Measurements from ENCODE around the gene FAM171A1. TPM values are rescaled to one million over a fixed set of nuclear protein-coding genes. Genes with fewer than 3 reads are reported as not detected.
A peak's percentile ranks its signal among the peaks of the same experiment; 100 is the strongest.

Gene FAM171A1
- total and polyA plus RNA-seq, 2 experiments from 2014 or later, result 24.4 to 29.5 TPM

DNA sequence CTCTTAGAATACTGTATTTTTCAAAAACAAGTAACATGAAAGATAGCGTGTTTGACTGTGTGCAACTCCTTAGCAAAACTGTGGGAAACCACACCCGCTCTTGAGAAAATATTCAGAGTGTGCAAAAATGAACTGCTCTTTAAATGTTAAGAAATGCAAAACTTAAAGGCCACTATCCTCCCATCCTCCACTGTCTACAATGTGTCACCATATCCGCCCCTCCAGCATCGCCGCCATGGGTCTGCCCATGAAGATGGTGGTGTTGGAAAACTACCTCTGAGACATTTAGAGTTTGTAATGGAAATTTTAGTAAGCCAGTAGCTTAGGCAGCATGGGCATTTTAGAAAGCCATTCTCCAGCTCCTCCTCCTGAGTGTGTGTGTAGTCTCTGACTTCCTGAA is 182.5 kb downstream of the FAM171A1 start:
- no peaks in the 10 kb centered on the region for H3K79me2 ChIP-seq
- no peak overlapping the region for H3K27ac ChIP-seq
- H3K4me2 ChIP-seq, result no peak overlapping the region
- H2AFZ ChIP-seq, result no peak overlapping the region
- no peak overlapping the region for H3K4me3 ChIP-seq
- H3K27me3 ChIP-seq, result no peaks in the 10 kb centered on the region
- H3K9me3 ChIP-seq (ENCODE audit: low read depth), result no peaks in the 10 kb centered on the region
- H4K20me1 ChIP-seq (ENCODE audit: insufficient read depth, poor library complexity, severe bottlenecking), result no peaks in the 10 kb centered on the region
- DNase-seq (ENCODE audit: low spot score), result no peak
- TF ChIP-seq EZH2 (IDR thresholded peaks at IDR 0.05; ENCODE audit: borderline replicate concordance) (no peak), EZH2phosphoT487 (IDR thresholded peaks at IDR 0.05; ENCODE audit: low read depth, severe bottlenecking, unreplicated experiment) (no peak)
- TF ChIP-seq, protein P1, sequence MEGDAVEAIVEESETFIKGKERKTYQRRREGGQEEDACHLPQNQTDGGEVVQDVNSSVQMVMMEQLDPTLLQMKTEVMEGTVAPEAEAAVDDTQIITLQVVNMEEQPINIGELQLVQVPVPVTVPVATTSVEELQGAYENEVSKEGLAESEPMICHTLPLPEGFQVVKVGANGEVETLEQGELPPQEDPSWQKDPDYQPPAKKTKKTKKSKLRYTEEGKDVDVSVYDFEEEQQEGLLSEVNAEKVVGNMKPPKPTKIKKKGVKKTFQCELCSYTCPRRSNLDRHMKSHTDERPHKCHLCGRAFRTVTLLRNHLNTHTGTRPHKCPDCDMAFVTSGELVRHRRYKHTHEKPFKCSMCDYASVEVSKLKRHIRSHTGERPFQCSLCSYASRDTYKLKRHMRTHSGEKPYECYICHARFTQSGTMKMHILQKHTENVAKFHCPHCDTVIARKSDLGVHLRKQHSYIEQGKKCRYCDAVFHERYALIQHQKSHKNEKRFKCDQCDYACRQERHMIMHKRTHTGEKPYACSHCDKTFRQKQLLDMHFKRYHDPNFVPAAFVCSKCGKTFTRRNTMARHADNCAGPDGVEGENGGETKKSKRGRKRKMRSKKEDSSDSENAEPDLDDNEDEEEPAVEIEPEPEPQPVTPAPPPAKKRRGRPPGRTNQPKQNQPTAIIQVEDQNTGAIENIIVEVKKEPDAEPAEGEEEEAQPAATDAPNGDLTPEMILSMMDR (IDR thresholded peaks at IDR 0.05; ENCODE audit: poor library complexity), result no peak
- H3K36me3 ChIP-seq (replicated peaks; ENCODE audit: insufficient read depth, low read depth), result no peaks in the 10 kb centered on the region
- no peaks in the 10 kb centered on the region for H3K9me2 ChIP-seq (replicated peaks; ENCODE audit: insufficient read depth)
- no peaks in the 10 kb centered on the region for H3K4me1 ChIP-seq (ENCODE audit: insufficient read depth)
- 95% methylated on average over 5 of the region's 5 CpGs for WGBS (ENCODE audit: low lambda C conversion rate, missing lambda C conversion rate)

GRCh38 chr10:15183689-15184481 is 187.2 kb downstream of the FAM171A1 start:
- H3K4me1 ChIP-seq (ENCODE audit: insufficient read depth), result peaks cover 8% of the 10 kb centered on the region
- H3K36me3 ChIP-seq (replicated peaks; ENCODE audit: insufficient read depth, low read depth), result no peaks in the 10 kb centered on the region
- 90% methylated on average over 11 of the region's 11 CpGs for WGBS (ENCODE audit: low lambda C conversion rate, missing lambda C conversion rate)
- no peak overlapping the region for H2AFZ ChIP-seq
- H3K79me2 ChIP-seq, result no peaks in the 10 kb centered on the region
- no peak overlapping the region for H3K4me3 ChIP-seq
- H3K4me2 ChIP-seq, result peak overlapping the region; percentile 8
- no peaks in the 10 kb centered on the region for H4K20me1 ChIP-seq (ENCODE audit: insufficient read depth, poor library complexity, severe bottlenecking)
- DNase-seq (ENCODE audit: low spot score), result no peak
- no peaks in the 10 kb centered on the region for H3K27me3 ChIP-seq
- no peaks in the 10 kb centered on the region for H3K9me3 ChIP-seq (ENCODE audit: low read depth)
- H3K9me2 ChIP-seq (replicated peaks; ENCODE audit: insufficient read depth), result no peaks in the 10 kb centered on the region
- TF ChIP-seq, protein P1 (IDR thresholded peaks at IDR 0.05; ENCODE audit: poor library complexity), result no peak
- TF ChIP-seq EZH2phosphoT487 (IDR thresholded peaks at IDR 0.05; ENCODE audit: low read depth, severe bottlenecking, unreplicated experiment) (no peak), EZH2 (IDR thresholded peaks at IDR 0.05; ENCODE audit: borderline replicate concordance) (no peak)
- no peak overlapping the region for H3K27ac ChIP-seq

DNA sequence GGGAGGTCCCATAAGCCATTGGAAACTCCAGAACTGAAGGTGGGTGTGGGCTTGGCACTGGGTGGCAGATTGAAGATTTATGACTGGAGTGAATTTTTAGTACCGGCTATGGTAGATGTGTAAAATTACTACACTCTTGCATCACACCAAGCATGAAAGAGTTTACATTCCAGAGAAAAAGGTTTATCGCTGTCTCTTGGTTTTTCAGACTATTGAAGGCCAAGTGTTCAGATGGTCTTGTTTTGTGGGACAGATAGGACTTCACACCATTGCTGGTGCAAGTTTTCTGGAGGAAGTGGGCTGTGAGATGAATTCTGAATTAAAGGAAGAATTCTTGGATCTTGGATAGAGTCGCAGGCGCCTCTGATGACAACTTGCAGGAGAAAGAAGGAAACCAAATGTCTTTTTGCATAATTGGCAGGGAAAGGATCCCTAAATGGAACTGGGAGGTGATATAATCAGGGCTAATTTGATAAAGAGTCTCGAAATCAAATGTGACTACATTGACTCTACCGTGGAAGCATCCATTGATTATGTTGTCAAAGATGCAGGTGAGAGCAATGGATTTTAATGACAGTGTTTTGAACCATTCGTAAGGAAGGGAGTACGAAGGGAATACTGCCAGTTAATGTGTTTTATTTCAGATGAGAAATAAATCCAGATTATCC is 188.4 kb downstream of the FAM171A1 start:
- Histone ChIP-seq H3K4me1 (ENCODE audit: insufficient read depth) (peaks cover 8% of the 10 kb centered on the region), H2AFZ (no peak overlapping the region), H3K27me3 (no peaks in the 10 kb centered on the region), H4K20me1 (ENCODE audit: insufficient read depth, poor library complexity, severe bottlenecking) (no peaks in the 10 kb centered on the region), H3K9me3 (ENCODE audit: low read depth) (no peaks in the 10 kb centered on the region), H3K79me2 (no peaks in the 10 kb centered on the region), H3K36me3 (replicated peaks; ENCODE audit: insufficient read depth, low read depth) (no peaks in the 10 kb centered on the region), H3K27ac (peak overlapping the region; percentile 52), H3K4me2 (peak overlapping the region; percentile 8), H3K4me3 (no peak overlapping the region), H3K9me2 (replicated peaks; ENCODE audit: insufficient read depth) (no peaks in the 10 kb centered on the region)
- TF ChIP-seq, protein P1 (IDR thresholded peaks at IDR 0.05; ENCODE audit: poor library complexity), result no peak
- TF ChIP-seq EZH2 (IDR thresholded peaks at IDR 0.05; ENCODE audit: borderline replicate concordance), result no peak
- no peak for TF ChIP-seq EZH2phosphoT487 (IDR thresholded peaks at IDR 0.05; ENCODE audit: low read depth, severe bottlenecking, unreplicated experiment)
- DNase-seq (ENCODE audit: low spot score), result peak; percentile 24
- whole genome bisulfite sequencing (ENCODE audit: low lambda C conversion rate, missing lambda C conversion rate), result 83% methylated on average over 8 of the region's 8 CpGs
